Measurements from ENCODE around the gene KRTAP13-1.

DNA sequence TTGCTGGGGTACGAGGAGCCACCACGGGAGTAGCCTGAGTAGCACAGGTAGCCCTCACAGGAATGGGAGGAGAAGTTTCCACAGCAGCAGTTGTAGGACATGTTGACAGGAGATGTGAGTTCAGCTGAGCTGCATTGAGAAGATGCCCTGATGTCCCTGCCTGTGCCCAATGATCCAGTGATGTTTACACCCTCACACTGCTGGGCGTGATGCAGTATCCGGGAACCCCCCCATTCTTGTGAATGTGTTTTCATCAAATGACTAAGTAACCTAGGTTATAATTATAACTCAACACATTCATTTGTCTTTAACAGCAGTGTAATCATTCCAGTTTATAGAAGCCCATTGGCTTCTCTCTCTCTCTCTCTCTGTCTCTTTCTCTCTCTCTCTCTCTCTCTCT lies 47.3 kb upstream of the KRTAP13-1 start, which contains the start of gene KRTAP23-1:
- TF ChIP-seq POLR2A (IDR thresholded peaks at IDR 0.05) (no peak), CTCF (IDR thresholded peaks at IDR 0.05) (no peak), POLR2AphosphoS5 (IDR thresholded peaks at IDR 0.05) (no peak)

Data from suprapubic skin (tissue), 4 donors.